Ovary (tissue), 9 donors: Measurements from ENCODE around the gene ZNF341. TPM values are rescaled to one million over a fixed set of nuclear protein-coding genes. Genes with fewer than 3 reads are reported as not detected.

Source experiments
- DNase-seq, 5 donors: peaks; one replicate each; pipeline ENCODE4 v3.0.0-alpha.2; 2019 to 2020
- H3K27ac ChIP-seq, 2 donors: fragments of 200-600 bp; one replicate each; pipeline versions ENCODE4 v1.5.1 to v1.8.0; 2019 to 2022
- H3K27me3 ChIP-seq: fragments of 200-600 bp; one replicate; pipeline ENCODE4 v1.8.0; 2022
- H3K36me3 ChIP-seq: fragments of 200-600 bp; sonication (generic); one replicate; pipeline ENCODE4 v1.5.1; 2019
- H3K4me1 ChIP-seq: one replicate; pipeline ENCODE4 v1.8.1; 2013; ENCODE audit warnings: mild to moderate bottlenecking, moderate library complexity; ENCODE audit not compliant: insufficient read depth
- H3K4me3 ChIP-seq: fragments of 200-600 bp; sonication (generic); one replicate; pipeline ENCODE4 v1.5.1; 2017
- H3K9me3 ChIP-seq, 2 donors: fragments of 200-600 bp in 1 of 2; sonication (generic) in 1 of 2; one replicate each; pipeline versions ENCODE4 v1.5.1 to v1.8.1; 2013 to 2019; ENCODE audit warnings: mild to moderate bottlenecking in 1 of 2, moderate library complexity in 1 of 2
- EP300 ChIP-seq: sonication (generic); formaldehyde crosslinking; IDR thresholded peaks from one replicate; pipeline ENCODE4 v1.6.1; 2017; ENCODE audit warnings: antibody characterized with exemption
- POLR2A ChIP-seq: fragments of 450-650 bp; IDR thresholded peaks from one replicate; pipeline ENCODE4 v1.6.1; 2017; ENCODE audit warnings: antibody characterized with exemption, mild to moderate bottlenecking, moderate library complexity
- WGBS, 3 donors: extraction: QIAGEN DNeasy Blood & Tissue Kit in 1 of 3; methylation state at CpG; one replicate each; pipeline versions ENCODE4 v1.1.5 to v1.1.7; 2013 to 2017; 5-methylcytosine and 5-hydroxymethylcytosine counted together
- intact Hi-C, 4 donors: fragments of 100-400 bp; cut with DNase I; formaldehyde crosslinking; loops; one replicate each; pipeline versions ENCODE4 v1.11.0 to v1.15.1; 2022 to 2023
- polyA plus RNA-seq, 2 donors: library from polyadenylated mRNA; stranded (reverse); fragments of 200-250 nt in 1 of 2; fragments of 350-450 nt in 1 of 2; fragmentation: Illumina TruSeq in 1 of 2; extraction: RNeasy Lipid Tissue Mini Kit (QIAGEN cat#74804) in 1 of 2; gene quantifications; one replicate each; pipeline ENCODE4 v1.2.3, GENCODE V29; 2013 to 2014
- total RNA-seq, 7 donors: library from RNA; depleted of rRNA in 2 of 7; stranded (reverse); fragments of >200 nt in 2 of 7; fragmentation: NEBNext Ultra II Directional in 3 of 7; extraction: Animal tissue kit (Norgen Biotek cat#: 25700) in 3 of 7; gene quantifications; one replicate each; pipeline versions ENCODE4 v1.1.0 to v1.2.4, GENCODE V29; 2016 to 2023
- TF ChIP-seq, protein P1 (sequence below), 3 donors: fragments of 450-650 bp in 2 of 3; fragments of 200-600 bp in 1 of 3; IDR thresholded peaks; one replicate each; pipeline versions ENCODE4 v1.5.1 to v1.8.0; 2016 to 2022; ENCODE audit warnings: antibody characterized with exemption in 3 of 3, mild to moderate bottlenecking in 1 of 3
- donor health status: DM: no; HTN: no; CAD: no; lungs with moderate emphysema.
- donor health status: DM: no; HTN: no; CAD: no.
- donor health status: Bipolar disorder and iron deficiency.
- donor health status: DM: yes; HTN: yes; CAD: no.
- donor health status: DM: no; HTN: no; CAD: no.
- donor health status: DM: yes; HTN: yes; CAD: no.

ZNF341 gene
- total and polyA plus RNA-seq, 9 donors = 1.2 to 3.8 (median 1.6) TPM

DNA sequence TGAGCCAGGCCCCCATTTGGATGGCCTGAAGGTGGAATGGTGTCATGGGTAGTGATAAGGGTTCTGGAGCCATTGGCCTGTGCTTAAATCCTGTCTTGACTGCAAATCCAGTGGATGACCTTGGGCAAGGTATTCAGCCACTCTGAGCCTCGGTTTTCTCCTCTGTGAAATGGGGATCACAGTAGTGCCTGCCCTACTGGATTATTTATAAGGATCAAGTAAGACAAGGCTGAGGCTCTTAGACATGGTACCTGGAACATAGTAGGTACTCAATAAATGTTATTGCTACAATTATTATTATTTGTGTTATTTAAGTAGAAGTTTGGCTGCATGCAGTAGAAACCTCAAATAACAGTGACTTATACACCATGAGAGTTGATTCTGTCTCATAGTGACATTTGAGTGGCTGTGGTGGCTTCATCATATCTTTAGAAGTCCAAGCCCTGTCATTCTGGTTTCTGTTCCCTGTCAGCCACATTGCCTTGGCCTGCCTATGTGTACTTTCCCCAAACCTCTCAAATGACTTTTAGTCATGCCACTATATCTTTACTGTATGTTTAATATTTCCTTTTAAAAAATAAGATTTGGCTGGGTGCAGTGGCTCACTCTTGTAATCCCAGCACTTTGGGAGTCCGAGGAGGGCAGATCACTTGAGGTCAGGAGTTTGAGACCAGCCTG, 41.8 kb downstream of the ZNF341 start:
- Histone ChIP-seq H3K4me1 (no peaks in the 10 kb centered on the region), H3K36me3 (no peaks in the 10 kb centered on the region), H3K9me3 (no peaks in the 10 kb centered on the region), H3K27ac (no peak overlapping the region), H3K27me3 (no peaks in the 10 kb centered on the region), H3K4me3 (no peak overlapping the region)
- 72 to 75% (median 72%) methylated on average over 2 of the region's 2 CpGs for WGBS, 3 donors
- no peak for DNase-seq
- TF ChIP-seq, protein P1, sequence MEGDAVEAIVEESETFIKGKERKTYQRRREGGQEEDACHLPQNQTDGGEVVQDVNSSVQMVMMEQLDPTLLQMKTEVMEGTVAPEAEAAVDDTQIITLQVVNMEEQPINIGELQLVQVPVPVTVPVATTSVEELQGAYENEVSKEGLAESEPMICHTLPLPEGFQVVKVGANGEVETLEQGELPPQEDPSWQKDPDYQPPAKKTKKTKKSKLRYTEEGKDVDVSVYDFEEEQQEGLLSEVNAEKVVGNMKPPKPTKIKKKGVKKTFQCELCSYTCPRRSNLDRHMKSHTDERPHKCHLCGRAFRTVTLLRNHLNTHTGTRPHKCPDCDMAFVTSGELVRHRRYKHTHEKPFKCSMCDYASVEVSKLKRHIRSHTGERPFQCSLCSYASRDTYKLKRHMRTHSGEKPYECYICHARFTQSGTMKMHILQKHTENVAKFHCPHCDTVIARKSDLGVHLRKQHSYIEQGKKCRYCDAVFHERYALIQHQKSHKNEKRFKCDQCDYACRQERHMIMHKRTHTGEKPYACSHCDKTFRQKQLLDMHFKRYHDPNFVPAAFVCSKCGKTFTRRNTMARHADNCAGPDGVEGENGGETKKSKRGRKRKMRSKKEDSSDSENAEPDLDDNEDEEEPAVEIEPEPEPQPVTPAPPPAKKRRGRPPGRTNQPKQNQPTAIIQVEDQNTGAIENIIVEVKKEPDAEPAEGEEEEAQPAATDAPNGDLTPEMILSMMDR (IDR thresholded peaks at IDR 0.05) = no peak
- TF ChIP-seq EP300 (no peak), POLR2A (no peak)
- intact Hi-C loops = no loop called here

DNA sequence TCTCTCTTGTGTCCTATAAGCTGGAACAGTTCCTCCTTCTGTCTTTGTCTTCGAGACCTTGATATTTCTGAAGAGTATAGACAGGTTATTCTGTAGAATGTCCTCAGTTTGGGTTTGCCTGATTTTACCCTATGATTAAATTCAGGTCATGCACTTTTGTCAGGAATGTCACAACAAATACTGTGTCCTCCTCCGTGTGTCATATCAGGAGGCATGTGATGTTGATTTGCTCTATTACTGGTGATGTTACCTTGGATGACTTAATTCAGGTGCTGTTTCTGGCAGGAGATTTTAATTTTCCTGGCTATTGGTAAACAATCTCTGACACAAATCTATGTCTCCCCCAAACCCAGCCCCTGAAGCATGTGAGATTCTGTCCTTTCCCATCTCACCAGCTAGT, 46.0 kb downstream of the ZNF341 start:
- 78 to 95% (median 78%) methylated on average over 2 of the region's 2 CpGs for WGBS, 3 donors
- intact Hi-C loops = no loop called here
- H3K4me1 ChIP-seq = no peaks in the 10 kb centered on the region

DNA sequence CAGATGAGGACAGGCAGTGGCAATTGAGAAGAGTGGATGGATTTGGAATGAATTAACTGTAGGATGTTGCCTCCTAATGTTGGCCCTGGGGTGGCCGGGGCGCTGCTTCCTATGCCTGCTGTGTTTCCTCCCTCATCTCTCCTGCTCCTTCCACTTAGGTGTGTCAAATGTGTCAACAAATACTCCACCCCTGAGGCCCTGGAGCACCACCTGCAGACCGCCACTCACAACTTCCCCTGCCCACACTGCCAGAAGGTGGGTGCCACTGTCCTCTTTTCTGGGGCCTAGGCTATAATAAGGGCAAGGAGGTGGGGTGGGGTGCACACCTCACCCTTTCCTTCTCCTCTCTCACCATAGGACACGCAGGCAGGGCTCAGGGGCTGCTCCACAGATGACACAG, 49.3 kb downstream of the ZNF341 start:
- Histone ChIP-seq H3K36me3 (no peaks in the 10 kb centered on the region), H3K27ac (no peak overlapping the region), H3K4me3 (no peak overlapping the region), H3K27me3 (no peaks in the 10 kb centered on the region), H3K4me1 (no peaks in the 10 kb centered on the region), H3K9me3 (no peaks in the 10 kb centered on the region)
- no peak for DNase-seq
- intact Hi-C loops = no loop called here
- TF ChIP-seq, protein P1 (IDR thresholded peaks at IDR 0.05) = no peak
- TF ChIP-seq EP300 = no peak
- no peak for TF ChIP-seq POLR2A
- 89 to 92% (median 90%) methylated on average over 4 of the region's 4 CpGs for WGBS, 3 donors

More for the DNA sequence above, 46.0 kb downstream of the ZNF341 start:
- H3K27ac ChIP-seq = no peak overlapping the region
- H3K9me3 ChIP-seq = no peaks in the 10 kb centered on the region
- H3K4me3 ChIP-seq = no peak overlapping the region
- H3K27me3 ChIP-seq = no peaks in the 10 kb centered on the region
- DNase-seq = no peak
- H3K36me3 ChIP-seq = no peaks in the 10 kb centered on the region
- TF ChIP-seq, protein P1 (IDR thresholded peaks at IDR 0.05) = no peak
- TF ChIP-seq POLR2A (no peak), EP300 (no peak)

DNA sequence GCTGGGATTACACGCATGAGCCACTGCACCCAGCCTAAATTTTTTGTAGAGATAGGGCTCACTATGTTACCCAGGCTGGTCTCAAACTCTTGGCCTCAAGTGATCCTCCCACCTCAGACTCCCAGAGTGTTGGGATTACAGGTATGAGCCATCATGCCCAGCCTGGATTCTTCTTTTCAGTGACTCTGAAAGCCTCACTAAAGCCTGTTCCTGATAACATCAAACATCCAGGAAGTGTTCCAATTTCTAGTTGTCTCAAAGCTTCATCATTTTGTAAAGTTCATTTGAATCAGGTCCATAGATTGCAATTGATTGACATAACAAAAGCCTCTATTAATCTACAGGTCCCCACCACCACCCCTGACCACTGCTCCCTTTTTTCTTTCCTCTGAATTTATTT, 50.1 kb downstream of the ZNF341 start:
- H3K4me1 ChIP-seq = no peaks in the 10 kb centered on the region
- H3K36me3 ChIP-seq = no peaks in the 10 kb centered on the region
- no peak overlapping the region for H3K27ac ChIP-seq
- no peaks in the 10 kb centered on the region for H3K9me3 ChIP-seq
- TF ChIP-seq, protein P1 (IDR thresholded peaks at IDR 0.05) = no peak
- no peak for TF ChIP-seq POLR2A
- no peak for TF ChIP-seq EP300
- intact Hi-C loops = no loop called here
- no peaks in the 10 kb centered on the region for H3K27me3 ChIP-seq
- DNase-seq = no peak
- WGBS, 3 donors = 84 to 87% (median 85%) methylated on average over 1 of the region's 1 CpG
- H3K4me3 ChIP-seq = no peak overlapping the region
